A549 (cell line): ENCODE results near the gene SETD9. TPM values are rescaled to one million over a fixed set of nuclear protein-coding genes. Genes with fewer than 3 reads are reported as not detected.
A peak's percentile ranks its signal among the peaks of the same experiment; 100 is the strongest.

Experiments
- BHLHE40 ChIP-seq: IDR thresholded peaks from 2 replicates; pipeline ENCODE4 v1.6.1; 2012; ENCODE audit warnings: low read depth, low read length, inconsistent platforms
- EHMT2 ChIP-seq: fragments of 200-600 bp; sonication (generic); IDR thresholded peaks from 2 replicates; pipeline ENCODE4 v1.6.1; 2016; ENCODE audit warnings: antibody characterized with exemption, low read depth, mild to moderate bottlenecking, moderate library complexity
- FOSB ChIP-seq: fragments of 250-450 bp; sonication (Bioruptor Pico); IDR thresholded peaks from 2 replicates; pipeline ENCODE4 v1.5.0; 2020; ENCODE audit warnings: mild to moderate bottlenecking, moderate library complexity
- JUN ChIP-seq, 2 experiments: fragments of >200 bp; sonication (Bioruptor Twin); formaldehyde crosslinking; IDR thresholded peaks; 2 replicates in 1 of 2; 3 replicates in 1 of 2; pipeline ENCODE4 v1.6.1; 2016 to 2017
- JUNB ChIP-seq: fragments of >200 bp; sonication (Bioruptor Twin); formaldehyde crosslinking; IDR thresholded peaks from 2 replicates; pipeline ENCODE4 v1.6.1; 2016
- KDM5A ChIP-seq: fragments of 200-600 bp; sonication (generic); IDR thresholded peaks from 2 replicates; pipeline ENCODE4 v1.6.1; 2016; ENCODE audit warnings: antibody characterized with exemption, mild to moderate bottlenecking
- MAFK ChIP-seq: fragments of 450-650 bp; IDR thresholded peaks from 2 replicates; pipeline ENCODE4 v1.6.1; 2014; ENCODE audit not compliant: partially characterized antibody
- NFE2L2 ChIP-seq: fragments of 150-350 bp; conservative IDR thresholded peaks from 2 replicates; pipeline ENCODE4 v1.6.1; 2014; ENCODE audit warnings: low read length
- PHF8 ChIP-seq: fragments of 200-600 bp; sonication (generic); IDR thresholded peaks from 2 replicates; pipeline ENCODE4 v1.6.1; 2016; ENCODE audit warnings: low read depth, mild to moderate bottlenecking, antibody characterized with exemption, moderate library complexity, borderline replicate concordance
- POLR2A ChIP-seq: IDR thresholded peaks from 2 replicates; pipeline ENCODE4 v1.6.1; 2012; ENCODE audit warnings: mild to moderate bottlenecking, low read length
- RFX5 ChIP-seq: fragments of 450-650 bp; IDR thresholded peaks from 2 replicates; pipeline ENCODE4 v1.7.1; 2014; ENCODE audit warnings: antibody characterized with exemption, mild to moderate bottlenecking, moderate library complexity
- RNF2 ChIP-seq: fragments of 200-600 bp; sonication (generic); IDR thresholded peaks from 2 replicates; pipeline ENCODE4 v1.6.1; 2016; ENCODE audit warnings: low read depth, mild to moderate bottlenecking, antibody characterized with exemption, moderate library complexity, borderline replicate concordance
- TFCP2L1 ChIP-seq: fragments of 250-450 bp; sonication (Bioruptor Pico); IDR thresholded peaks from 2 replicates; pipeline ENCODE4 v1.5.0; 2021; ENCODE audit warnings: mild to moderate bottlenecking
- ZC3H11A ChIP-seq: fragments of 450-650 bp; IDR thresholded peaks from 2 replicates; pipeline ENCODE4 v1.6.1; 2014; ENCODE audit warnings: antibody characterized with exemption, mild to moderate bottlenecking
- ZNF302 ChIP-seq: fragments of 250-450 bp; sonication (Bioruptor Pico); IDR thresholded peaks from 2 replicates; pipeline ENCODE4 v1.9.0; 2021; ENCODE audit warnings: inconsistent platforms, mild to moderate bottlenecking, moderate library complexity
- ZSCAN20 ChIP-seq: fragments of 250-450 bp; sonication (Bioruptor Pico); IDR thresholded peaks from 2 replicates; pipeline ENCODE4 v1.8.0; 2022; ENCODE audit warnings: mild to moderate bottlenecking, moderate library complexity
- polyA plus RNA-seq, 4 experiments: library from polyadenylated mRNA; depleted of rRNA in 3 of 4; stranded (reverse); fragments of >200 nt; fragmentation: RNase III in 1 of 4; extraction: RNeasy Plus Mini Kit Qiagen cat#74134 plus additional on column Dnase treatment in 1 of 4; gene quantifications; 2 replicates in 3 of 4; 3 replicates in 1 of 4; pipeline ENCODE4 v1.2.3, GENCODE V29; 2011 to 2017
- TF ChIP-seq, protein P1 (sequence below): fragments of 250-450 bp; sonication (Bioruptor Pico); IDR thresholded peaks from 2 replicates; pipeline ENCODE4 v1.5.0; 2020; ENCODE audit warnings: low read depth, mild to moderate bottlenecking, moderate library complexity
- TF ChIP-seq, protein P2 (sequence below): fragments of >200 bp; sonication (Bioruptor Twin); formaldehyde crosslinking; IDR thresholded peaks from 2 replicates; pipeline ENCODE4 v1.6.1; 2016
- TF ChIP-seq, protein P3 (sequence below): IDR thresholded peaks from 2 replicates; pipeline ENCODE4 v1.6.1; 2012; ENCODE audit warnings: low read depth, borderline replicate concordance
- TF ChIP-seq, protein P4 (sequence below): fragments of 450-650 bp; IDR thresholded peaks from 2 replicates; pipeline ENCODE4 v1.6.1; 2014; ENCODE audit warnings: antibody characterized with exemption
- TF ChIP-seq, protein P5 (sequence below): fragments of >200 bp; sonication (Bioruptor Twin); formaldehyde crosslinking; IDR thresholded peaks from 3 replicates; pipeline ENCODE4 v1.6.1; 2016
- TF ChIP-seq, protein P6 (sequence below): IDR thresholded peaks from 2 replicates; pipeline ENCODE4 v1.6.1; 2012
- TF ChIP-seq, protein P7 (sequence below): fragments of 250-450 bp; sonication (Bioruptor Pico); IDR thresholded peaks from 2 replicates; pipeline ENCODE4 v1.5.0; 2021; ENCODE audit warnings: mild to moderate bottlenecking, moderate library complexity, borderline replicate concordance

SETD9 gene
- polyA plus RNA-seq, 2 of the 4 experiments (the other 2 are of a cell fraction): 8.5 to 13.1 TPM

DNA sequence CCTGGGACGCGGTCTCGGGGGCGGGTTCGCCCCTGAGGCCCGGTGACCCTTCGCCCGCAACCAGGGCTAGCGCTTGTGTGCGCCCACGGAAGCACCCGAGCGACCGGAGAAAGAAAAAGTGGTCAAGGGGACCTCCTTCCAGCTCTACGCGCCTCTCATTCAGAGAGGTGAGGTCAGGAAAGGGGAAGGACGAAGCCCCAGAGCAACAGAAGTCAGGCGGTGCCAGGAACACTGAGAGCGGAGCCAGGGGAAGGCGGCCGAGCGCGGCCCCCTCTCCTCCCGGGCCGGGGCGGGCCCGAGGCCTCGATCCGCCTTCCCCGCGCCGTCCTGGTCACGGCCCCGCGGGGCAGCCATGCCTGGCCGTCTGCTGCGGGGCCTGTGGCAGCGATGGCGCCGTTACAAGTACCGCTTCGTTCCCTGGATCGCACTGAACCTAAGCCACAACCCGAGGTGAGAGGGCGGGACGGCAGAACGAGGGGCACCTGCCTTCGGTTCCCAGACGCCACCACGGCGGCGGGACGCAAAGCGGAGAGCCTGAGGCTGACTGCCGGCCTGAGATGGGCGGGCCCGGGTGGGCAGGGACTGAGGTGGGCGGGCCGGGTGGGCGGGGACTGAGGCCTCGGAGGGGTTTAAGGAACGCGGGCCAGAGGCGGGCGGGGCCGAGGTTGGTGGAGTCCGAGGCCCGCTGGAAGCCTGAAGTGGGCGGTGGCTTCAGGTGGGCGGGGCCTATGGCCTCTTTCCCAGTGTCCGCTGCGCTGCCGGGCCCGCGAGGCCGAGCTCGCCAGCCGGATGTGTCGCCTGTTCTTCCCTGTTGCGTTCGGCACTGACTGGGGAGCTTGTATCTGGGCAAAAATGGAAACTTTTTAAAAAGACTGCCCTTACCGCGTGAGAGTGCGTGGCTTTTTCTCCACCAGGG lies at the start of gene SETD9 (continued):
- TF ChIP-seq, protein P1, sequence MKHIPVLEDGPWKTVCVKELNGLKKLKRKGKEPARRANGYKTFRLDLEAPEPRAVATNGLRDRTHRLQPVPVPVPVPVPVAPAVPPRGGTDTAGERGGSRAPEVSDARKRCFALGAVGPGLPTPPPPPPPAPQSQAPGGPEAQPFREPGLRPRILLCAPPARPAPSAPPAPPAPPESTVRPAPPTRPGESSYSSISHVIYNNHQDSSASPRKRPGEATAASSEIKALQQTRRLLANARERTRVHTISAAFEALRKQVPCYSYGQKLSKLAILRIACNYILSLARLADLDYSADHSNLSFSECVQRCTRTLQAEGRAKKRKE (CRISPR knock-in tag): no peak
- TF ChIP-seq PHF8 (peak; percentile 59; the same call in 1 of the 2 replicates), ZC3H11A (no peak), ZNF302 (CRISPR knock-in tag) (no peak), ZSCAN20 (CRISPR knock-in tag) (no peak), BHLHE40 (no peak), EHMT2 (no peak), NFE2L2 (no peak), MAFK (no peak), KDM5A (no peak), POLR2A (peak; percentile 86), JUNB (no peak), TFCP2L1 (CRISPR knock-in tag) (no peak), JUN (IDR thresholded peaks at IDR 0.05) (peak; percentile 75 to 88; a peak in 4 of 5 replicates), RNF2 (no peak), RFX5 (no peak; the same call in 1 of the 2 replicates), FOSB (no peak)
- TF ChIP-seq, protein P2, sequence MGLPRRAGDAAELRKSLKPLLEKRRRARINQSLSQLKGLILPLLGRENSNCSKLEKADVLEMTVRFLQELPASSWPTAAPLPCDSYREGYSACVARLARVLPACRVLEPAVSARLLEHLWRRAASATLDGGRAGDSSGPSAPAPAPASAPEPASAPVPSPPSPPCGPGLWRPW: no peak
- TF ChIP-seq, protein P3, sequence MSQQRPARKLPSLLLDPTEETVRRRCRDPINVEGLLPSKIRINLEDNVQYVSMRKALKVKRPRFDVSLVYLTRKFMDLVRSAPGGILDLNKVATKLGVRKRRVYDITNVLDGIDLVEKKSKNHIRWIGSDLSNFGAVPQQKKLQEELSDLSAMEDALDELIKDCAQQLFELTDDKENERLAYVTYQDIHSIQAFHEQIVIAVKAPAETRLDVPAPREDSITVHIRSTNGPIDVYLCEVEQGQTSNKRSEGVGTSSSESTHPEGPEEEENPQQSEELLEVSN: peak; percentile 44
- TF ChIP-seq, protein P4, sequence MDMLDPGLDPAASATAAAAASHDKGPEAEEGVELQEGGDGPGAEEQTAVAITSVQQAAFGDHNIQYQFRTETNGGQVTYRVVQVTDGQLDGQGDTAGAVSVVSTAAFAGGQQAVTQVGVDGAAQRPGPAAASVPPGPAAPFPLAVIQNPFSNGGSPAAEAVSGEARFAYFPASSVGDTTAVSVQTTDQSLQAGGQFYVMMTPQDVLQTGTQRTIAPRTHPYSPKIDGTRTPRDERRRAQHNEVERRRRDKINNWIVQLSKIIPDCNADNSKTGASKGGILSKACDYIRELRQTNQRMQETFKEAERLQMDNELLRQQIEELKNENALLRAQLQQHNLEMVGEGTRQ: no peak
- TF ChIP-seq, protein P5, sequence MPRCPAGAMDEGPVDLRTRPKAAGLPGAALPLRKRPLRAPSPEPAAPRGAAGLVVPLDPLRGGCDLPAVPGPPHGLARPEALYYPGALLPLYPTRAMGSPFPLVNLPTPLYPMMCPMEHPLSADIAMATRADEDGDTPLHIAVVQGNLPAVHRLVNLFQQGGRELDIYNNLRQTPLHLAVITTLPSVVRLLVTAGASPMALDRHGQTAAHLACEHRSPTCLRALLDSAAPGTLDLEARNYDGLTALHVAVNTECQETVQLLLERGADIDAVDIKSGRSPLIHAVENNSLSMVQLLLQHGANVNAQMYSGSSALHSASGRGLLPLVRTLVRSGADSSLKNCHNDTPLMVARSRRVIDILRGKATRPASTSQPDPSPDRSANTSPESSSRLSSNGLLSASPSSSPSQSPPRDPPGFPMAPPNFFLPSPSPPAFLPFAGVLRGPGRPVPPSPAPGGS: peak; percentile 85; the same call in 2 of the 3 replicates
- TF ChIP-seq, protein P6, sequence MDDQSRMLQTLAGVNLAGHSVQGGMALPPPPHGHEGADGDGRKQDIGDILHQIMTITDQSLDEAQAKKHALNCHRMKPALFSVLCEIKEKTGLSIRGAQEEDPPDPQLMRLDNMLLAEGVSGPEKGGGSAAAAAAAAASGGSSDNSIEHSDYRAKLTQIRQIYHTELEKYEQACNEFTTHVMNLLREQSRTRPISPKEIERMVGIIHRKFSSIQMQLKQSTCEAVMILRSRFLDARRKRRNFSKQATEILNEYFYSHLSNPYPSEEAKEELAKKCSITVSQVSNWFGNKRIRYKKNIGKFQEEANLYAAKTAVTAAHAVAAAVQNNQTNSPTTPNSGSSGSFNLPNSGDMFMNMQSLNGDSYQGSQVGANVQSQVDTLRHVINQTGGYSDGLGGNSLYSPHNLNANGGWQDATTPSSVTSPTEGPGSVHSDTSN: no peak
- TF ChIP-seq, protein P7, sequence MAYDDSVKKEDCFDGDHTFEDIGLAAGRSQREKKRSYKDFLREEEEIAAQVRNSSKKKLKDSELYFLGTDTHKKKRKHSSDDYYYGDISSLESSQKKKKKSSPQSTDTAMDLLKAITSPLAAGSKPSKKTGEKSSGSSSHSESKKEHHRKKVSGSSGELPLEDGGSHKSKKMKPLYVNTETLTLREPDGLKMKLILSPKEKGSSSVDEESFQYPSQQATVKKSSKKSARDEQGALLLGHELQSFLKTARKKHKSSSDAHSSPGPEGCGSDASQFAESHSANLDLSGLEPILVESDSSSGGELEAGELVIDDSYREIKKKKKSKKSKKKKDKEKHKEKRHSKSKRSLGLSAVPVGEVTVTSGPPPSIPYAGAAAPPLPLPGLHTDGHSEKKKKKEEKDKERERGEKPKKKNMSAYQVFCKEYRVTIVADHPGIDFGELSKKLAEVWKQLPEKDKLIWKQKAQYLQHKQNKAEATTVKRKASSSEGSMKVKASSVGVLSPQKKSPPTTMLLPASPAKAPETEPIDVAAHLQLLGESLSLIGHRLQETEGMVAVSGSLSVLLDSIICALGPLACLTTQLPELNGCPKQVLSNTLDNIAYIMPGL (CRISPR knock-in tag): no peak
